ENCODE measurements around the gene TMEM225. TPM values are rescaled to one million over a fixed set of nuclear protein-coding genes. Genes with fewer than 3 reads are reported as not detected.

The TMEM225 gene
- total and polyA plus RNA-seq, 4 donors = not detected

GRCh38 chr11:123833095-123833494 lies 52.4 kb downstream of the TMEM225 start:
- H3K36me3 ChIP-seq (ENCODE audit: control insufficient read depth in 4 of 4, insufficient read depth in 3 of 4, low read depth in 1 of 4, low read length in 3 of 4) = no peaks in the 10 kb centered on the region
- WGBS = 69% methylated on average over 2 of the region's 2 CpGs
- no peak for TF ChIP-seq YY1 (IDR thresholded peaks at IDR 0.05)
- TF ChIP-seq EGR1 (IDR thresholded peaks at IDR 0.05; ENCODE audit: low read depth in 2 of 2) = no peak
- TF ChIP-seq FOXA1 (IDR thresholded peaks at IDR 0.05) = no peak
- TF ChIP-seq, protein P1, sequence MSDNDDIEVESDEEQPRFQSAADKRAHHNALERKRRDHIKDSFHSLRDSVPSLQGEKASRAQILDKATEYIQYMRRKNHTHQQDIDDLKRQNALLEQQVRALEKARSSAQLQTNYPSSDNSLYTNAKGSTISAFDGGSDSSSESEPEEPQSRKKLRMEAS (IDR thresholded peaks at IDR 0.05) = no peak
- TF ChIP-seq FOXA2 (IDR thresholded peaks at IDR 0.05) = no peak
- TF ChIP-seq RXRA (IDR thresholded peaks at IDR 0.05) = no peak
- TF ChIP-seq SP1 (IDR thresholded peaks at IDR 0.05) = no peak
- TF ChIP-seq, protein P2, sequence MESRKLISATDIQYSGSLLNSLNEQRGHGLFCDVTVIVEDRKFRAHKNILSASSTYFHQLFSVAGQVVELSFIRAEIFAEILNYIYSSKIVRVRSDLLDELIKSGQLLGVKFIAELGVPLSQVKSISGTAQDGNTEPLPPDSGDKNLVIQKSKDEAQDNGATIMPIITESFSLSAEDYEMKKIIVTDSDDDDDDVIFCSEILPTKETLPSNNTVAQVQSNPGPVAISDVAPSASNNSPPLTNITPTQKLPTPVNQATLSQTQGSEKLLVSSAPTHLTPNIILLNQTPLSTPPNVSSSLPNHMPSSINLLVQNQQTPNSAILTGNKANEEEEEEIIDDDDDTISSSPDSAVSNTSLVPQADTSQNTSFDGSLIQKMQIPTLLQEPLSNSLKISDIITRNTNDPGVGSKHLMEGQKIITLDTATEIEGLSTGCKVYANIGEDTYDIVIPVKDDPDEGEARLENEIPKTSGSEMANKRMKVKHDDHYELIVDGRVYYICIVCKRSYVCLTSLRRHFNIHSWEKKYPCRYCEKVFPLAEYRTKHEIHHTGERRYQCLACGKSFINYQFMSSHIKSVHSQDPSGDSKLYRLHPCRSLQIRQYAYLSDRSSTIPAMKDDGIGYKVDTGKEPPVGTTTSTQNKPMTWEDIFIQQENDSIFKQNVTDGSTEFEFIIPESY (IDR thresholded peaks at IDR 0.05) = no peak
- TF ChIP-seq, protein P3, sequence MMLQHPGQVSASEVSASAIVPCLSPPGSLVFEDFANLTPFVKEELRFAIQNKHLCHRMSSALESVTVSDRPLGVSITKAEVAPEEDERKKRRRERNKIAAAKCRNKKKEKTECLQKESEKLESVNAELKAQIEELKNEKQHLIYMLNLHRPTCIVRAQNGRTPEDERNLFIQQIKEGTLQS (IDR thresholded peaks at IDR 0.05) = no peak
- TF ChIP-seq JUND (IDR thresholded peaks at IDR 0.05) = no peak
- TF ChIP-seq REST (IDR thresholded peaks at IDR 0.05) = no peak
- no peak for TF ChIP-seq HNF4G (IDR thresholded peaks at IDR 0.05)
- TF ChIP-seq, protein P4, sequence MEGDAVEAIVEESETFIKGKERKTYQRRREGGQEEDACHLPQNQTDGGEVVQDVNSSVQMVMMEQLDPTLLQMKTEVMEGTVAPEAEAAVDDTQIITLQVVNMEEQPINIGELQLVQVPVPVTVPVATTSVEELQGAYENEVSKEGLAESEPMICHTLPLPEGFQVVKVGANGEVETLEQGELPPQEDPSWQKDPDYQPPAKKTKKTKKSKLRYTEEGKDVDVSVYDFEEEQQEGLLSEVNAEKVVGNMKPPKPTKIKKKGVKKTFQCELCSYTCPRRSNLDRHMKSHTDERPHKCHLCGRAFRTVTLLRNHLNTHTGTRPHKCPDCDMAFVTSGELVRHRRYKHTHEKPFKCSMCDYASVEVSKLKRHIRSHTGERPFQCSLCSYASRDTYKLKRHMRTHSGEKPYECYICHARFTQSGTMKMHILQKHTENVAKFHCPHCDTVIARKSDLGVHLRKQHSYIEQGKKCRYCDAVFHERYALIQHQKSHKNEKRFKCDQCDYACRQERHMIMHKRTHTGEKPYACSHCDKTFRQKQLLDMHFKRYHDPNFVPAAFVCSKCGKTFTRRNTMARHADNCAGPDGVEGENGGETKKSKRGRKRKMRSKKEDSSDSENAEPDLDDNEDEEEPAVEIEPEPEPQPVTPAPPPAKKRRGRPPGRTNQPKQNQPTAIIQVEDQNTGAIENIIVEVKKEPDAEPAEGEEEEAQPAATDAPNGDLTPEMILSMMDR (IDR thresholded peaks at IDR 0.05; ENCODE audit: low read depth, low read length, missing input control) = no peak
- no peak for TF ChIP-seq RAD21 (IDR thresholded peaks at IDR 0.05)
- TF ChIP-seq HNF4A (conservative IDR thresholded peaks at IDR 0.05) = no peak
- no peak for TF ChIP-seq TAF1 (conservative IDR thresholded peaks at IDR 0.05)
- no peak for DNase-seq (ENCODE audit: low spot score)
- no peak overlapping the region for H3K9ac ChIP-seq (ENCODE audit: low read depth in 1 of 2, low read length in 2 of 2)
- no peak overlapping the region for H3K4me3 ChIP-seq (ENCODE audit: low read depth in 1 of 3, low read length in 3 of 3)
- no peaks in the 10 kb centered on the region for H3K4me1 ChIP-seq (ENCODE audit: control insufficient read depth in 4 of 4, insufficient read depth in 4 of 4, low read length in 3 of 4)
- H3K27me3 ChIP-seq (ENCODE audit: control insufficient read depth in 4 of 4, insufficient read depth in 4 of 4, low read length in 3 of 4) = peaks cover 0 to 2% (median 0%) of the 10 kb centered on the region in 4 donors
- H3K27ac ChIP-seq (ENCODE audit: low read depth in 1 of 2, low read length in 2 of 2) = no peak overlapping the region
- peaks cover 0 to 3% (median 0%) of the 10 kb centered on the region in 4 donors for H3K9me3 ChIP-seq (ENCODE audit: control insufficient read depth in 4 of 4, low read length in 3 of 4)

Other genes starting within 250 kb of the TMEM225 start
- gene SCN3B, start 231.0 kb downstream of the TMEM225 start, total RNA-seq = under 1 TPM; 0.05 to 0.17 TPM
- gene SCN3B, start 231.0 kb downstream of the TMEM225 start, polyA plus RNA-seq = under 1 TPM in 1 of 2 donors, not detected in 1; 0.05 TPM
- 1 to 10 TPM; 4.6 to 5.1 TPM for gene ZNF202, start 144.0 kb downstream of the TMEM225 start, total RNA-seq
- 1 to 10 TPM; 1.2 to 2.0 TPM for gene ZNF202, start 144.0 kb downstream of the TMEM225 start, polyA plus RNA-seq
- gene OR6X1, start 131.2 kb downstream of the TMEM225 start, total RNA-seq = not detected
- not detected for gene OR6X1, start 131.2 kb downstream of the TMEM225 start, polyA plus RNA-seq
- gene OR6M1, start 79.3 kb downstream of the TMEM225 start, total RNA-seq = not detected
- not detected for gene OR6M1, start 79.3 kb downstream of the TMEM225 start, polyA plus RNA-seq
- gene OR8D4, start 16.5 kb upstream of the TMEM225 start, total RNA-seq = under 1 TPM in 1 of 2 donors, not detected in 1; 0.14 TPM
- not detected for gene OR8D4, start 16.5 kb upstream of the TMEM225 start, polyA plus RNA-seq
- under 1 TPM in 1 of 2 donors, not detected in 1; 0.19 TPM for gene OR4D5, start 53.9 kb upstream of the TMEM225 start, total RNA-seq
- not detected for gene OR4D5, start 53.9 kb upstream of the TMEM225 start, polyA plus RNA-seq
- not detected for gene OR6T1, start 58.2 kb upstream of the TMEM225 start, total RNA-seq
- gene OR6T1, start 58.2 kb upstream of the TMEM225 start, polyA plus RNA-seq = not detected
- not detected for gene OR10S1, start 92.1 kb upstream of the TMEM225 start, total RNA-seq
- gene OR10S1, start 92.1 kb upstream of the TMEM225 start, polyA plus RNA-seq = not detected
- not detected for gene OR10G6, start 109.5 kb upstream of the TMEM225 start, total RNA-seq
- not detected for gene OR10G6, start 109.5 kb upstream of the TMEM225 start, polyA plus RNA-seq
- gene OR10G4, start 127.3 kb upstream of the TMEM225 start, total RNA-seq = not detected
- gene OR10G4, start 127.3 kb upstream of the TMEM225 start, polyA plus RNA-seq = not detected
- not detected for gene OR10G9, start 137.3 kb upstream of the TMEM225 start, total RNA-seq
- not detected for gene OR10G9, start 137.3 kb upstream of the TMEM225 start, polyA plus RNA-seq
- not detected for gene OR10G8, start 141.1 kb upstream of the TMEM225 start, total RNA-seq
- not detected for gene OR10G8, start 141.1 kb upstream of the TMEM225 start, polyA plus RNA-seq
- gene OR10G7, start 155.7 kb upstream of the TMEM225 start, total RNA-seq = not detected
- not detected for gene OR10G7, start 155.7 kb upstream of the TMEM225 start, polyA plus RNA-seq
- gene VWA5A, start 229.8 kb upstream of the TMEM225 start, total RNA-seq = 1 to 10 TPM; 2.3 to 5.7 TPM
- 1 to 10 TPM; 3.4 to 4.0 TPM for gene VWA5A, start 229.8 kb upstream of the TMEM225 start, polyA plus RNA-seq